Cardiac septum (tissue), 1 donor: Measurements from ENCODE around the gene TSHZ2. TPM values are rescaled to one million over a fixed set of nuclear protein-coding genes. Genes with fewer than 3 reads are reported as not detected.
"Not testable (repeated sequence)": the region's sequence is repeated elsewhere in the genome, so short reads cannot be mapped to it uniquely, and the experiment has no call there.

ENCODE experiments used
- DNase-seq: peaks from one replicate; pipeline ENCODE4 v3.0.0-alpha.2; 2020; ENCODE audit warnings: low spot score
- intact Hi-C: fragments of 100-400 bp; cut with DNase I; formaldehyde crosslinking; loops from one replicate; pipeline ENCODE4 v1.14.0; 2022
- total RNA-seq: library from RNA; stranded (reverse); fragmentation: NEBNext Ultra II Directional; extraction: Animal tissue kit (Norgen Biotek cat#: 25700); gene quantifications from one replicate; pipeline ENCODE4 v1.2.1, GENCODE V29; 2021
- donor health status: DM: no; HTN: no; CAD: no.

The TSHZ2 gene
- total RNA-seq, 1 donor from 2014 or later: 7.5 TPM

DNA sequence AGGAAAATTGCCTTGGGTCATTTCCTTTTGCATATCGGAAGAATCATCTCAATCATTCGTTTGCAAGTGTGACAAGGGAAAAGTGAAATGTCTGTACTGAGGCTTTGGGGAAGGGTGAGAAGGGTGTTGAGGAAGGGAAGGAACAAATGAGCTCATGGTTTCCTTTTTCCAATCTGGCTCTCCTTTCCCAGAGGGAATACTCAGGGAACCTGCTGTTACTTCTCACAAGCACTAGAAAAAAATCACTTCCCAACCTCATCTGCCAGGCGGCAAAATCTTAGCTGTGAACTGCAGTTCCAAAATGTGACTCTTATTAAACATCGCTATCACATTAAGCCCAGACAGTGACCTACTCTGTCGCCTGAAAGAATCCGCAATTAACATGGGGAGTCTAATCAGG, 363.4 kb downstream of the TSHZ2 start:
- intact Hi-C loops: loop anchor here (10.0 kb wide), 1 partner anchor 49 kb away; no protein-coding TSS in a partner anchor
- DNase-seq: no peak

DNA sequence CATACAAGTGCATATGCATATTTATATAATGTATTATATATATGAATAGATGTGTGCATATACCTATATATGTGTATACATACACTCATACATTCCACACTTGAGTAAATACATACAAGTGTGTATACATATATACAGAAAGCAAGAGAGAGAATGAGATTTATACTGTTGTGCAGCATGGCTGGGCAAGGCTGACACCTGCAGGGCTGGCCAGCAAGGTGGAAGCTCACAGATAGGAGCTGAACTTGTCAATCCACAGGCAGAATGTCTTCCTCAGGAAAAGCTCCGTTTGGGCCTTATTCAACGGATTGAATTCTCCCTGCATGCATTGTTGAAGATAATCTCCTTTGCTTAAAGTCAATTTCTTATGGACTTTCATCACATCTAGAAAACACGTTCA, 364.7 kb downstream of the TSHZ2 start:
- intact Hi-C loops: loop anchor here (10.0 kb wide), 1 partner anchor 48 kb away; no protein-coding TSS in a partner anchor
- DNase-seq: no peak

DNA sequence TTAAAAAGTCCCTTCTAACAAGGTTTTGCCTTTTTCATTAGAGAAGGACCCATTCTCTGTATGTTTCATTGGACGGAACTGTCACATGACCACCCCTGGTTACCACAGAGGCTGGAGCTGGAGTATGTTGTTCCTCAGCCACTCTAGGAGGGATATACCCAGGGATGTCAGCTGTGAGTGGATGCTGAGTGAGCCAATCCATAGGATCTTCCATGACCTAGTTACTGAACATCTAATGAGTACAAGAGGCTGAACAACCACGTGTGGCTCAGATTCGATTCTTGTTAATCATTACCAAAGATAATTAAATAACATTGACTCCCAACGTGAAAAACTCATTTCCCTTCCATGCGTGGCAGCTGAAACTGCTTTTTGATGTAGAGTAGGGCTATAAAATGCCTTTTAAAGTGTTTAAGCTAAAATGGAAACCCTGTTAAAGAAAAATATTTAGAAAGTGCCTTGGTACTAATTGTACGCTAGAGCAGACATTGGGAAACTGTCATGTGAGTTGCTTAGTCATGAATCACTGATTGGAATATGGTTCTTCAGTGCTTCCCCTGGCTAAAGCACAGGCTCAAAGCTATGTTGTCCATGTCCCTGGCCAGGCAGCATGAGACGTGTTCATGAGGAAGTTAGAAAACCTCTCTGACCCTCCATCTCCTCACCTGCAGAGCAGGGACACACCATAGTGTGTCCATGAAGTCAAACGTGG, 365.4 kb downstream of the TSHZ2 start:
- intact Hi-C loops: loop anchor here (10.0 kb wide), 1 partner anchor 47 kb away; no protein-coding TSS in a partner anchor
- DNase-seq: no peak

DNA sequence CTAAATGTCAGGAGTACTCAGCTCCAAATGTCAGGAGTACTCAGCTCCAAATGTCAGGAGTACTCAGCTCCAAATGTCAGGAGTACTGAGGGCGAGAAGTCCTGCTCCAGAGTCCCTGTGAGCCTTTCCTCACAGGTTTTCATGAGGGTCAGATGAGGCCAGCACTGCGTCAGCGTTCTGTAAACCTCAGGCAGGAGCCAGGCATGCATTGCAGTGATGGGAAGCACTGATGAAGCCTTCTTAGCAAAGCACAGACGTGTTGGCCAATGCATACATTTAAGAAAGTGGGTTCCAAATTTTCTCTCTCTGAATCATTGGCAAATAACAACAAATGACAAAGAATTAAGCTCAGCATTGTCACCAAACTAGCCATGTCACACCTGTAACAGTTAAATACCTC, 366.6 kb downstream of the TSHZ2 start:
- intact Hi-C loops: loop anchor here (10.0 kb wide), 1 partner anchor 46 kb away; no protein-coding TSS in a partner anchor
- DNase-seq: no peak

DNA sequence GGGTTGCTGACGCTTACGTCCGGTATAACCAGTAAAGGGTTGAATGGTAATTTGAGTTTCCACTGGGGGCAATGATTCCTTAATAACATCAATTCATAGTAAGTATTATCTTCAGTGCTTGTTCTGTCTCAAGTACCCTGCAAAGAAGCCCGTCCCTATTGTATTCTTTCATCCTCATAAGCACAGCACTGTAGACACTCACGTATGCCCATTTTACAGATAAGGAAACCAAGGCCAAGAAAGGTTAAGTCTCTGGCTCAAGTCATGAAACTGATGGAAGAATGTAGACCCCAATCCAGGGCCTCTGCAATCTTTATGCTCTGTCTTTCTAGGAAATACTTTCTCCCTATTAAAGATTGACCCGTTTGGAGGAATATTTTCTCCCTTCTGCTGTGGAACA, 370.3 kb downstream of the TSHZ2 start:
- intact Hi-C loops: no loop called here
- DNase-seq: no peak

DNA sequence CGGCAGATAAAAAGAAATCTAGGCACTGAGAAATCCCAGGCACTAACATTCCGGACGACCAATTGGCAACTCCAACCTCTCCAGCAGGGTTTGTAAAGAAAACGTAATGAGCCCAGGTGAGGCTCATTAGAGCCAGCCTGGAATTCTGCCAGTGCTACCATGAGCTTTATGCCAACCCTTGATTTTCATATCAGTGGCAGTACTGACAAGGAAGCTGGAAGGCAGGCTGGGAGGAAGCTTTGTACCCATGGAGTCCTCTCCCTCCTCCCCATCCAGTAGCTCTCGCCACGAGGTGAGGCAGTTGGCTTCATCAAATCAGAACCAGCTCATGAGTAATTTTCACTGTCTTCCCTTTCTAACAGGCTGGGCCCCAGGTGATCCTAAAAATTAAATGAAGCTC, 371.3 kb downstream of the TSHZ2 start:
- intact Hi-C loops: no loop called here
- no peak for DNase-seq

DNA sequence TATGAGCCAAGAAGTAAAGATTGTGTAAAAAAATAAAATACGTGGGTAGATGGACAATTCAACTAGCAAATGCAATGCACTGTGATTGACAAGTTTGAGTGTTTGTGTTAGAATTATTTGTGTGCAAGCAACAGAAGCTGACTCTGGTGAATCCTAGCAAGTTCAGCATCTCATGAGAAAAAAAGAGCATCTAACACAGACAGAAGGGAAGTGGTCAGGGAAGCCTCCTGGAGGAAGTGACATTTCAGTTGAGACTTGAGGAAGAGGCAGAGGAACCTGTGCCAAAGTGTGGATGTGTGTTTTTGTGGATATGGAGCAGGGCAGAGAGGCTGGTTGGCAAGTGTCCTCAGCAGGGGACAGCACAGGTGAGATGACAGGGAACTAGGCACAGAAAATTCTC, 372.7 kb downstream of the TSHZ2 start:
- intact Hi-C loops: no loop called here

DNA sequence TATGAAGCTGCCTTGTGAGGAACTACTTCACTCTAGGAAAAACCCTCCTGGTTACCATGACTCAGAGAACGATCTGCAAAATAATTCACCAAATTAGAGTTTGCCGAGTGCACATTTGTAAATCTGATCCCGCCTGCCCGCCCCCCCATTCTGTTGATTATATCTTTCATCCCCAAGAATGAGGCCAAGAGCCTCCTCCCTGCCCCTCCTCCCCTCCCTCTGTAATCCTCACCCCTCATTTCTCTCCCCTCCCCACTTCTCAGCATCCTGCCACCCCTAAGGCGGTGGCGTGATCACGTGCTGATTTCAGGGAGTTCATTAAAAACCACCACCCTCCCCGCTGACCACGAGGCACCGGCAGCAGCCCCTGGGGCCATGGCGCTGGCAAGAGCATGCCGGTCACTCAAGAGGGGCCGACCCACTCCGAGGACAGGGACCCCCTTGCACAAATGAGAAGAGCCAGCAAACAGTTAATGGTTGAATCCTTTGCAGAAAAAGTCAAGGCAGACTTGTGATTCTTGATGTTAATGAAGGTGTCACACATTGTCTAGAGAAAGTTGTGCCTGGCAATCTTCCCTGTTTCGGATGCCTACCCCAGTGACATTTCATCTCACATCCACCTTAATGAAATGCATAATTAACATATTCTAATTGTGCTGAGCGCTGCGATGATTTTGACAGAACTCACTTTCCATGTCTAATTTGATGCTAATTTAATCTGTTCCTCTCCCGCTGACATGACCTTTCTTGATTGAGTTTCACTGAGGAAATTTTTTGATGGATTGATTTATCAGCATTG, 373.6 kb downstream of the TSHZ2 start:
- DNase-seq: no peak
- intact Hi-C loops: no loop called here

More for the DNA sequence above, 372.7 kb downstream of the TSHZ2 start:
- no peak for DNase-seq

DNA sequence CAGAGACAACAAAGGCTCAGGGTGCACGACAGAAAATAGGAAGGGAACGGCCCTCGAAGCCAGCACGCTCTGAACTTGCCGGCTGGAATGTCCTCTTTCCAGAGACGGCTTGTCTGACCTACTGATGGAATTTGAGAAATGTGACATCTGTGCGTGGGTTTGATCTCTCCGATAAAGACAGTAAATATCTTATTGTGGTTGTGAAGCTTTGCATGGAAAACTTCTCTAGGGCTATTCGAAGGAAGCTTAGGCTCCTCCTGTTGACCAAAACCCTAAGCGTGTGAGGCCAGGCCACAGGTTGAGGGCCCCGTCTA, 374.1 kb downstream of the TSHZ2 start:
- no peak for DNase-seq
- intact Hi-C loops: no loop called here

DNA sequence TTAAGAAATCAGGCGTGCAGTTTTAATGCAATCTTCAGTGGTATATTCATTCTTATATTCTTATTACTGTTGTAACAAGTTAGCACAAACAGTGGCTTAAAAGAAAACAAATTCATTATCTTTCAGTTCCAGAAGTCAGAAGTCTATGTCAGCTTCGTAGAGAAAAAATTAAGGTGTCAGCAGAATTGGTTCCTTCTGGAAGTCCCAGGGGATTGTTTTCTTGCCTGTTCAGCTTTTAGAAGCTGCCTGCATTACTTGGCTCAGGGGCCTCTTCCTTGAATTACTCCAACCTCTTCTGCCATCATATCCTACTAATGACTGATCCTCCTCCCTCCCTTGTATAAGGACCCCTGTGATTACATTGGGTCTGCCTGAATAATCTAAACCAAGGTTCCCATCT, 377.6 kb downstream of the TSHZ2 start:
- intact Hi-C loops: no loop called here
- DNase-seq: no peak

DNA sequence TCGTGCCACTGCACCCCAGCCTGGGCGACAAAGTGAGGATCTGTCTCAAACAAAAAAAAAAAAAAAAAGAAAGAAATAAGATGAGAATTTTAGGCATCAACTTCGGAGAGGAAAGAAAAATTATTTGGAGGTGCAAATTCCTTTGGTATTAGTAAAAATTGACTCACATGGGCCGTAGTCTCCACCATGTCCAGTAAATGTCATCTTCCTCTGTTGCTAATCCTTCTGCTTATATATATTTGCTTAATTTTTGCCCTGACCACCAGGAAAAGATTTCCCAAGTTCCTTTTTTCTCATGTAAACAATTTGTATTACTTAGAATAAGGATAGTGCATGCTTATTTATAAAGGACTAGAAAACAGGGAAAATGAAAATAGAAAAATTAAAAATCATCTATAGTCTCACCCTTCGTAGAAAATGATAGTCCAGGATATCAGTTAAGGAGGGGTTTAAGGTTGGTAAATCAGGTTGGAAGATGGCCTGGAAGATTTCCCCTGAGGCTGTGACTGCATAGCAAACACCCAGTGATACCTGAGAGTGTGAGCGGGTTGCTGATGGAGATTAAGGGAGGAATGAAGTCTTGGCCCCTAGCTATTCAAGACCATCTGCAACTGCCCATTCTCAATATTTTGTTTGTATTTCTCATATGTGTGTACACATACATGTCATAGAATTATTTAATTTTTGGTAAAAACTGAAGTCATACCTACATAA, 380.7 kb downstream of the TSHZ2 start:
- intact Hi-C loops: no loop called here
- no peak for DNase-seq

DNA sequence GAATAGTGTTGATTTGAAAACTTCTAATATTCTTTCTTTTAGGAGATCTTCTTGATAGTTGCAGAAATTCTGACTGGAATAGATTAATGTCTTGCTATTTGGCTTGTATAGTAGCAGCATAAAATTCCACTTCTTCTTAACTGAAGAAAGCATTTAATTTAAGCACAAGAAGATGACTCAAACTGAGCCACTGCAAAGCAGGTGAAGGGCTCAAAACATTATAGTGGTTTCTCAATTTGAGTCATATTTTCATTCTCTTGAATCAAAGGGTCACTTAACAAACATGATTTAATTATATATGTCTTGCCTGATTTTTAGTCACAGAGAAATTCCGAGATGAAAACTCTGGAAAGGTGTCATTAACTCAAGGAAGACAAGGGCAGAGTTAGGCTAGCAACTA, 382.2 kb downstream of the TSHZ2 start:
- no peak for DNase-seq
- intact Hi-C loops: no loop called here

DNA sequence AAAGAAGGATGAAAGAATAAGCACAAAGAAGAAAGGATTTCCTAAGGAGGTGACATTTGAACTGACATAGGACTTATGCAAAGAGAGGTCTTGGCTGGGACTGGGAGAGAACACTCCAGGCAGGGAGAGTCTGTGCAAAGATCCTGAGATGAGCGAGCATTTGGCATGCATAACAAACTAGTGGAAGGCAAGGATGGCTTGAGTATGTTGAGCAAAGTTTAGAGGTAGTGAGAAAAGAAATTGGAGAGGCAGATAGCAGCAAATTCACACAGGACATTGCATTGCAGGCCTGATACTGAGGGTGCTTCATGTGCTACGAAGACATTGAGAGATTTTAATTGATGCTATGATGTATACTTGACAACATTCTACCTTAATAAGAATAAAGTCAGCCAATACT, 383.6 kb downstream of the TSHZ2 start:
- intact Hi-C loops: no loop called here
- DNase-seq: no peak

DNA sequence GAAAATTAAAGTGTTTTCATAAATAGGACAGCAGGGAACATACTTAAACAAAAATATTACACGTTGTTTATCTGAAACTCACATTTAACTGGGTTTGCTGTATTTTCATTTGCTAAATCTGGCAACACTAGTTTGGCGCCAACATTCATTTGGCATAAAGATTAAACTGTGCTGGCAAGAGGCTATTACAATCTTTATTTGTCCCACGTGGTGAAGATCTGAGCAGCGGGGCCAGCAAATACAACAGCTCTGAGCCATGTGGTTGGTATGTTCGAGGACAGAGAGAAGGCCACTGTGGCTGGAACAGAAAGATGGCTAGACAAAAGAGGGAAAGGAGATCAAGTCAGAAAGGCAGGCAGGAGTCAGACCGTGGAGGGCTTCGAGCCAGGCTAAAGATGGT, 387.3 kb downstream of the TSHZ2 start:
- intact Hi-C loops: no loop called here
- no peak for DNase-seq

DNA sequence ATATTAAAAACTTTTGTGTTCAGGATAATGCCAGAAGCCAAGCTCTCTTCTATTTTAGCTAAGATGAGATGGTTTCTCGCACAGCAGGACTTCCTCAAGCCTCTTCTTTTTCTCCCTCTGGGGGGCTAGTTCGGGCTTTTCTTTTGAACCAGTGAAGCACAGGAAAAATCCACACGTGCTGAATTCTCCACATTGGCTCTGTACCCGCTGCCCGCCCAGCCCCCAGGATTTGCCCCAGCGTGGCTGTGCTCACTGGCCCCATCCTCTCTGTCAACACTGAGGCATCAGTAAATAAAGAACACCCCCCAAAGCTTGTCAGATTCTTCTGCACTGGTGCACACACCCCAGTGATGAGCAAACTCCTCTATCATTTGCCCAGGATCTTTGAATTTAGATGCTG, 388.7 kb downstream of the TSHZ2 start:
- intact Hi-C loops: no loop called here
- DNase-seq: no peak

DNA sequence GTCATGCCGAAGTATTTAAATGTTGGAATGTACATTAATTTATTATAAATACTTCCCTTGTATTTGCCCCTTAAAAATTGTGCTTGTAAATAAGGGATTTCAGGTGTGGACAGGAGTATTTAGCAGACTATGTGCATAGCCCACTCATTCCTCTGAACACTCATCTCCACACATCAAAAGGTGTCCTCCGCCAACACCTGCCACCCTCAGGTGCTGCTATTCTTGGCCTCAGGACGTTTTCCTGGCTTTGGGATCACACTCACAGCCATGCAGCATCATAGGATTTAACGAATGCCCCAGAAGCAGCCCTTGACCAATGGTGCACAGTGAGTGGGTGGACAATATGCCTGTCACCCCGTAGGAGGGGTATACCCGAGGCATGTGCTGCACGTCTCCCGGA, 390.6 kb downstream of the TSHZ2 start:
- DNase-seq: no peak
- intact Hi-C loops: no loop called here

DNA sequence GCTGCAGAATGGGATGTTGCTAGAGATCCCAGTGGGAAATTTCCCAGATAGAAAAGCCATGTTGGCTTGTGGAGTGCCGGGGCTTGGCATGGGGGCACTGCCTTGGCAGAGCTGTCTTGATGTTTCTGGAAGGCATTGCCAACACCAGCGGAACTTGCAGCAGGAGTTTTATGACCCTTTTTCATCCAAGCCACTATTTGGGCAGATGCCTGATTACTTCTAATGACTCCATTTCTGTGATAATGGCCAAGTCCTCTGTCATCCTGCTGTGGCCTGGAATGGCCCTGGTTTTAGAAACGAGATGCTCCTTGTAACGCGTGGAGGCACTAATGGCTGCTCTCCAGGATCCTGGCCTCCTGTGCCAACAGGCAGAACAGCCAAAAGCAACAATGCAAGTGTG, 392.5 kb downstream of the TSHZ2 start:
- intact Hi-C loops: no loop called here
- no peak for DNase-seq

DNA sequence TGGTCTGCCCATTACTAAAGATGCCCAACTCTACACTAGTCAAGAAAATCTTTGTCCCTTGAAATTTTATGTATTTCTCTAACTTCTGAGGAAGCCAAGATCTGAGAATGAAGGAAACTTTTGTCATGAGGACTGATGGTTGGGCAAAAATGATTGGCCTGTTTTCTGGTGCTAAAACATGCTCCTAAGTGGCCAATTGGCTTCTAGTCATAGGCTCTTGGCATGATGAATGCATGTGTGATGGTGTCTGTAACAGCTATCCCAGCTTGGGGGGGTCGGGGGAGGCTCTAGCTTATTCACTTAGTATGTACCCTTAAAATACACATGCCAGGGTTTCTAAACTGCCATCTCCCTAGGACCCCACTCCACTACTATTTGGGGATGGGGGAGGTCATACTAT, 392.9 kb downstream of the TSHZ2 start:
- no peak for DNase-seq
- intact Hi-C loops: no loop called here

DNA sequence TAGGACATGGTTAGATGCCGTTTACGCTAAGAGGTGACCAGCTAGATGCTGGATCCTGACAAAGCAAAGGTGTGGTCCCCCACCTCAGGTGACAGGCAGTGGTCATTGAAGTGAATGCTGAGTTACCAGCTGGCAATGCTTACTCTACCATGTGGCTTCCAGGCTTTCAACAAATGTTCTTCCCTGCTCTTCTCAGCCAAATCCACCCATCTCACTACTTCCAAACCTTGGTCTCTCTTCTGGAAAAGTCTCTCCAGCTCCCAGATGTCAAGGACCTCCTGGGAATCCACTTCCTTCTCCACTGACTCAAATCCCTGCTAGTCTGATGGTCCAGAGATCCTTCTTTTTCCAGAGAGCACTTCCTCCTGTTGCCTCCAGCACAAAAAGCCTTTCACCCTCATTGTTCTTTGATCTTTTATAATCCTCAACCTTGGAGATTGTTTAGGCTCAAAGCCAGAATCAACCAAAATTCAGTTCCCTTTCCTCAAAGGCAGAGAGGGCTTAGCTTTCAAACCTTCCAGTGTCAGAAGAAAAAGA, 393.4 kb downstream of the TSHZ2 start:
- intact Hi-C loops: no loop called here
- DNase-seq: no peak

DNA sequence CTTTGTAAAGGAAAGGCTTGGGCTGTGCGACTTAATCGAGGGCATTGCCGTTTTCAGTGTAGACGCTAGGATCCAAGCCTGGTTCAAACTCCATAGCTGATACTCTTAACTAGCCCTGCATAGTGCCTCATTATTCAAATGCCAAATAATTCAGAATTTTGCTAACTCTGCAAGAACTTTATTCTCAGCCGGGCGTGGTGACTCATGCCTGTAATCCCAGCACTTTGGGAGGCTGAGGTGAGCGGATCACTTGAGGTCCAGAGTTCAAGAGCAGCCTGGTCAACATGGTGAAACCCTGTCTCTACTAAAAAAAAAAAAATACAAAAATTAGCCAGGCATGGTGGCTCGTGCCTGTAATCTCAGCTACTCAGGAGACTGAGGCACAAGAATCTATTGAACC, 394.8 kb downstream of the TSHZ2 start:
- intact Hi-C loops, DNase-seq: not testable (repeated sequence)
